Keratinocyte (primary cell): Measurements from ENCODE around the gene KDM4B. TPM values are rescaled to one million over a fixed set of nuclear protein-coding genes. Genes with fewer than 3 reads are reported as not detected.

Experiments used
- DNase-seq: peaks from one replicate; pipeline ENCODE4 v3.0.0-alpha.2; 2011; ENCODE audit warnings: low read depth, missing footprints, low spot score
- FAIRE-seq: peaks from 2 replicates; lab custom pipeline; 2011; peaks lifted over from hg19 to GRCh38; lab: Jason Lieb, UNC
- H2AFZ ChIP-seq: 2 replicates; pipeline ENCODE4 v1.6.0; 2012; ENCODE audit warnings: low read length, control low read depth, inconsistent platforms; ENCODE audit not compliant: control insufficient read depth
- H3K27ac ChIP-seq: 2 replicates; pipeline ENCODE4 v1.5.1; 2011; ENCODE audit warnings: low read length; ENCODE audit not compliant: control insufficient read depth, insufficient read depth
- H3K27me3 ChIP-seq: 3 replicates; pipeline ENCODE4 v1.6.0; 2011; ENCODE audit warnings: low read length; ENCODE audit not compliant: control insufficient read depth, insufficient read depth; ENCODE audit errors: extremely low read depth
- H3K36me3 ChIP-seq, 2 experiments: 2 replicates in 1 of 2; 3 replicates in 1 of 2; pipeline ENCODE4 v1.5.1; 2011; ENCODE audit warnings: low read length in 2 of 2, mild to moderate bottlenecking in 1 of 2; ENCODE audit not compliant: control insufficient read depth in 2 of 2, insufficient read depth in 2 of 2; ENCODE audit errors: extremely low read depth in 1 of 2
- H3K4me1 ChIP-seq: 3 replicates; pipeline ENCODE4 v1.5.1; 2011; ENCODE audit warnings: low read length; ENCODE audit not compliant: control insufficient read depth, insufficient read depth; ENCODE audit errors: extremely low read depth
- H3K4me2 ChIP-seq: 3 replicates; pipeline ENCODE4 v1.6.0; 2011; ENCODE audit warnings: low read depth, low read length; ENCODE audit not compliant: control insufficient read depth, insufficient read depth; ENCODE audit errors: extremely low read depth
- H3K4me3 ChIP-seq, 3 experiments: fragments of 200-600 bp in 1 of 3; sonication (generic) in 1 of 3; 2 replicates in 2 of 3; 3 replicates in 1 of 3; pipeline ENCODE4 v1.5.1; 2011 to 2016; ENCODE audit warnings: low read length in 3 of 3, mild to moderate bottlenecking in 3 of 3, control low read depth in 2 of 3, inconsistent platforms in 1 of 3, low read depth in 1 of 3, mixed read lengths in 1 of 3, mixed run types in 1 of 3, moderate library complexity in 1 of 3; ENCODE audit not compliant: control insufficient read depth in 2 of 3, insufficient read depth in 2 of 3; ENCODE audit errors: extremely low read depth in 1 of 3
- H3K79me2 ChIP-seq: 2 replicates; pipeline ENCODE4 v1.6.0; 2012; ENCODE audit warnings: low read length; ENCODE audit not compliant: control insufficient read depth, insufficient read depth
- H3K9ac ChIP-seq: 3 replicates; pipeline ENCODE4 v1.6.0; 2011; ENCODE audit warnings: low read length; ENCODE audit not compliant: control insufficient read depth, insufficient read depth; ENCODE audit errors: extremely low read depth
- H3K9me1 ChIP-seq: 3 replicates; pipeline ENCODE4 v1.6.0; 2011; ENCODE audit warnings: low read length; ENCODE audit not compliant: control insufficient read depth, insufficient read depth; ENCODE audit errors: extremely low read depth
- H3K9me3 ChIP-seq: 2 replicates; pipeline ENCODE4 v1.5.1; 2012; ENCODE audit warnings: low read depth, low read length; ENCODE audit not compliant: control insufficient read depth
- H4K20me1 ChIP-seq: 3 replicates; pipeline ENCODE4 v1.6.0; 2011; ENCODE audit warnings: low read length; ENCODE audit not compliant: control insufficient read depth, insufficient read depth; ENCODE audit errors: extremely low read depth
- CTCF ChIP-seq, 3 experiments: IDR thresholded peaks in 1 of 3; conservative IDR thresholded peaks in 1 of 3; optimal IDR thresholded peaks in 1 of 3; 2 replicates in 2 of 3; 3 replicates in 1 of 3; pipeline versions ENCODE3 to v1.5.1; 2011; ENCODE audit warnings: low read length in 3 of 3, mild to moderate bottlenecking in 3 of 3, moderate library complexity in 2 of 3, control low read depth in 1 of 3, inconsistent platforms in 1 of 3; ENCODE audit not compliant: insufficient read depth in 2 of 3; ENCODE audit errors: extremely low read depth in 1 of 3
- EZH2 ChIP-seq: IDR thresholded peaks from one replicate; pipeline ENCODE4 v1.6.1; 2012; ENCODE audit warnings: inconsistent platforms, mild to moderate bottlenecking, low read length, moderate library complexity
- dilution Hi-C: fragments of 300-500 bp; cut with MboI; formaldehyde crosslinking; loops from one replicate; pipeline ENCODE4 v1.7.0; 2020; ENCODE audit warnings: low sequenced_read_pairs; ENCODE audit not compliant: extremely low pct_ligation_motif_present
- polyA plus RNA-seq, 5 experiments: library from polyadenylated mRNA; depleted of rRNA in 3 of 5; stranded (reverse) in 3 of 5; stranded (forward) in 1 of 5; unstranded in 1 of 5; fragments of >200 nt; gene quantifications; 1 replicate in 1 of 5; 2 replicates in 3 of 5; 3 replicates in 1 of 5; pipeline versions ENCODE4 v1.2.1 to v1.2.3, GENCODE V29; 2011 to 2012; ENCODE audit warnings: missing spikeins in 2 of 5, low read depth in 1 of 5, low replicate concordance in 1 of 5

The KDM4B gene
- polyA plus RNA-seq, 1 donor (not counting 4 experiments of a cell fraction or from before 2014, with no cell fraction given) = 6.2 TPM

GRCh38 chr19:5030136-5030820, 61.4 kb downstream of the KDM4B start:
- FAIRE-seq = no peak
- TF ChIP-seq CTCF (optimal IDR thresholded peaks at IDR 0.05 in 1 of 3, IDR thresholded peaks at IDR 0.05 in 1 of 3, conservative IDR thresholded peaks at IDR 0.05 in 1 of 3; ENCODE audit: extremely low read depth in 1 of 3, insufficient read depth in 2 of 3, low read length in 3 of 3) (no peak), EZH2 (no peak)
- dilution Hi-C loops = no loop called here
- no peak overlapping the region for H2AFZ ChIP-seq
- H3K4me2 ChIP-seq = no peak overlapping the region
- peaks cover 37% of the 10 kb centered on the region for H3K79me2 ChIP-seq
- H3K9me3 ChIP-seq = no peaks in the 10 kb centered on the region
- no peak for DNase-seq
- H3K36me3 ChIP-seq = peaks cover 3 to 20% of the 10 kb centered on the region in 2 experiments
- H3K9ac ChIP-seq = no peak overlapping the region
- no peak overlapping the region for H3K4me3 ChIP-seq
- H3K9me1 ChIP-seq = no peaks in the 10 kb centered on the region
- no peak overlapping the region for H3K27ac ChIP-seq
- peaks cover 15% of the 10 kb centered on the region for H4K20me1 ChIP-seq
- H3K4me1 ChIP-seq = no peaks in the 10 kb centered on the region
- no peaks in the 10 kb centered on the region for H3K27me3 ChIP-seq

GRCh38 chr19:5030822-5031221, 61.9 kb downstream of the KDM4B start:
- Histone ChIP-seq H3K27me3 (no peaks in the 10 kb centered on the region), H3K4me1 (no peaks in the 10 kb centered on the region), H4K20me1 (peaks cover 17% of the 10 kb centered on the region), H3K4me2 (no peak overlapping the region), H3K9ac (no peak overlapping the region), H3K36me3 (peaks cover 3 to 19% of the 10 kb centered on the region in 2 experiments), H3K9me3 (no peaks in the 10 kb centered on the region), H2AFZ (no peak overlapping the region), H3K9me1 (no peaks in the 10 kb centered on the region), H3K27ac (no peak overlapping the region), H3K4me3 (no peak overlapping the region), H3K79me2 (peaks cover 36% of the 10 kb centered on the region)
- no peak for TF ChIP-seq CTCF (optimal IDR thresholded peaks at IDR 0.05 in 1 of 3, IDR thresholded peaks at IDR 0.05 in 1 of 3, conservative IDR thresholded peaks at IDR 0.05 in 1 of 3; ENCODE audit: extremely low read depth in 1 of 3, insufficient read depth in 2 of 3, low read length in 3 of 3)
- TF ChIP-seq EZH2 = no peak
- FAIRE-seq = no peak
- dilution Hi-C loops = no loop called here
- DNase-seq = no peak
